Adrenal gland (tissue), 12 donors: ENCODE measurements around the gene TSSC4. TPM values are rescaled to one million over a fixed set of nuclear protein-coding genes. Genes with fewer than 3 reads are reported as not detected.

Experiments used
- DNase-seq, 7 donors: peaks; one replicate each; pipeline ENCODE4 v3.0.0-alpha.2; 2019 to 2020
- H3K27ac ChIP-seq, 5 donors: fragments of 200-600 bp; sonication (generic) in 4 of 5; 1 replicate in 3 of 5; 2 replicates in 2 of 5; pipeline versions ENCODE4 v1.5.1 to v1.8.0; 2016 to 2020; ENCODE audit warnings: mild to moderate bottlenecking in 1 of 5
- H3K27me3 ChIP-seq: fragments of 200-600 bp; 2 replicates; pipeline ENCODE4 v1.8.0; 2021
- H3K36me3 ChIP-seq, 2 donors: fragments of 200-600 bp; replicated peaks in 1 of 2; 1 replicate in 1 of 2; 2 replicates in 1 of 2; pipeline versions ENCODE4 v1.5.1 to v1.8.0; 2018 to 2022
- H3K4me1 ChIP-seq, 2 donors: fragments of 200-600 bp; replicated peaks in 1 of 2; 1 replicate in 1 of 2; 2 replicates in 1 of 2; pipeline versions ENCODE4 v1.5.1 to v1.8.0; 2018 to 2021
- H3K4me3 ChIP-seq, 4 donors: fragments of 200-600 bp; sonication (generic) in 3 of 4; one replicate each; pipeline ENCODE4 v1.5.1; 2016 to 2018
- H3K9me3 ChIP-seq, 3 donors: fragments of 200-600 bp; sonication (generic) in 1 of 3; replicated peaks in 1 of 3; 1 replicate in 2 of 3; 2 replicates in 1 of 3; pipeline versions ENCODE4 v1.5.1 to v1.8.0; 2016 to 2021
- CTCF ChIP-seq, 6 experiments: fragments of 450-650 bp in 4 of 6; fragments of 200-600 bp in 2 of 6; sonication (generic) in 1 of 6; IDR thresholded peaks; 1 replicate in 5 of 6; 2 replicates in 1 of 6; pipeline versions ENCODE4 v1.5.1 to v1.8.0; 2016 to 2021; ENCODE audit warnings: antibody characterized with exemption in 6 of 6, mild to moderate bottlenecking in 2 of 6, moderate library complexity in 1 of 6
- POLR2A ChIP-seq, 2 donors: fragments of 450-650 bp; IDR thresholded peaks; one replicate each; pipeline ENCODE4 v1.6.1; 2017; ENCODE audit warnings: antibody characterized with exemption in 2 of 2, mild to moderate bottlenecking in 2 of 2, moderate library complexity in 1 of 2
- WGBS, 4 donors: extraction: QIAGEN DNeasy Blood & Tissue Kit in 2 of 4; methylation state at CpG; one replicate each; pipeline versions ENCODE4 v1.1.5 to v1.1.7; 2013 to 2017; 5-methylcytosine and 5-hydroxymethylcytosine counted together
- intact Hi-C, 2 donors: fragments of 100-400 bp; cut with DNase I; formaldehyde crosslinking; loops; one replicate each; pipeline versions ENCODE4 v1.14.1 to v1.15.0; 2022 to 2023
- polyA plus RNA-seq, 3 donors: library from polyadenylated mRNA; stranded (reverse); fragments of 200-250 nt in 2 of 3; fragments of 350-450 nt in 1 of 3; fragmentation: Illumina TruSeq in 1 of 3; extraction: RNeasy Lipid Tissue Mini Kit (QIAGEN cat#74804) in 1 of 3; gene quantifications; one replicate each; pipeline ENCODE4 v1.2.3, GENCODE V29; 2013 to 2014
- total RNA-seq, 9 donors: library from RNA; depleted of rRNA in 4 of 9; stranded (reverse); fragments of >200 nt in 4 of 9; fragments of 120-200 nt in 1 of 9; fragmentation: NEBNext Ultra II Directional in 1 of 9; extraction: Animal tissue kit (Norgen Biotek cat#: 25700) in 1 of 9; gene quantifications; one replicate each; pipeline versions ENCODE4 v1.1.0 to v1.2.4, GENCODE V29; 2013 to 2023
- donor health status: healthy with polysubstance abuse.
- donor health status: Bipolar disorder and iron deficiency.
- donor health status: DM: yes; HTN: yes; CAD: no.
- donor health status: DM: no; HTN: no; CAD: no.
- donor health status: DM: no; HTN: no; CAD: no.
- donor health status: DM: yes; HTN: yes; CAD: no.

Gene TSSC4
- total and polyA plus RNA-seq, 12 donors = 3.4 to 94.6 (median 38.1) TPM

DNA sequence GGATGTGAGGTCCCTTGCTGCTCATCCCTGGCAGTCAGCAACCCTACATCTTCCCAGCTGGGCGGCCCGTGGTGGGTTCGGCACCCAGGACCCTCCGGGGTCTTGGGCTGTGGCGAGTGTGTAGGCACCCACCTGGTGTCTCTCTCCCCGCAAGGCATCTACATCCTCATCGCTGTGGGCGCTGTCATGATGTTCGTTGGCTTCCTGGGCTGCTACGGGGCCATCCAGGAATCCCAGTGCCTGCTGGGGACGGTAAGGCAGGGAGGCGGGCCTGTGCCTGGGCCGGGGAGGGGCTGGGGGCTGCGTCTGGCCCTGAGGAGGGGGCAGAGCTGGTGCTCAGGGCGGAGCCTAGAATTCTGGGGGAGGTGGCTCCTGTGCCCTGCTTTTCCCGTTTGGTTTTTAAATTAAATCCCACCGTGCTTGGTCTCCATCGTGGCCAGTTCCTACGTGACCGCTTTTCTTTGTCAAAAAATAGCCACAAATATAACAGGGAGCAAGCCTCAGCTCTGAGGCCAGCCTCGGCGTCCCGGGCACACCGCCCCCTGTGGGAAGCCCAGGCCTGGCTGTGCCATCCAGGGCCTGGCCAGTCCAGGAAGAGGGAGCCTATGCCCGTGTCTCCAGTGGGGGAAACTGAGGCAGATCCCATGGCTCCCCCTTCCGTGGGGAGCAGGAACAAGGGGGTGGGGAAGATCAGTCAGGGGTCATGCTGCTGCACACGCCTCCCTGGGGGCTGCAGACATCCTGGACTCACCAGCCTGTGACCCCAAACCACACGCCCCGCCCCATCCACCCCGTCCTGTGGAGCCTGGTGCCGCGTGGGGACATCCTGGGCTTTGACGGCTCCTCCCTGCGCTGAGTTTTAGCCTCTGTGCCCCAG lies 6.4 kb upstream of the TSSC4 start:
- TF ChIP-seq CTCF (IDR thresholded peaks at IDR 0.05) (no peak), POLR2A (IDR thresholded peaks at IDR 0.05) (no peak)
- Histone ChIP-seq H3K27me3 (no peaks in the 10 kb centered on the region), H3K4me3 (no peak overlapping the region), H3K9me3 (no peaks in the 10 kb centered on the region), H3K27ac (no peak overlapping the region), H3K4me1 (peaks cover 3 to 21% of the 10 kb centered on the region in 2 donors), H3K36me3 (peaks cover 0 to 79% of the 10 kb centered on the region in 2 donors)
- intact Hi-C loops = no loop called here
- 81 to 92% (median 84%) methylated on average over 14 to 34 of the region's 34 CpGs for WGBS, 4 donors
- no peak for DNase-seq

DNA sequence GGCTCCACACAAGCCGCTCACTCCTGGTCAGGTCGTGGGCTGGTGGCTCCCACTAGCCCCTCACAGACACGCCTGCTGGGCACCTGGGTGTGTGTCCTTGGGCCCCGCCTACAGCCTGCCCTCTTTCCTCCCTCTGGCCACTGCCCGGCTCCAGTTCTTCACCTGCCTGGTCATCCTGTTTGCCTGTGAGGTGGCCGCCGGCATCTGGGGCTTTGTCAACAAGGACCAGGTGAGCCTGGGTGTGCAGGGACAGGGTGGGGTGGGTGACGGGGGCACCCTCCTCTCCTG lies 5.8 kb upstream of the TSSC4 start:
- Histone ChIP-seq H3K36me3 (peaks cover 0 to 79% of the 10 kb centered on the region in 2 donors), H3K27ac (no peak overlapping the region), H3K9me3 (no peaks in the 10 kb centered on the region), H3K27me3 (no peaks in the 10 kb centered on the region), H3K4me1 (peaks cover 8 to 19% of the 10 kb centered on the region in 2 donors), H3K4me3 (no peak overlapping the region)
- WGBS, 4 donors = 84 to 100% (median 90%) methylated on average over 2 to 8 of the region's 8 CpGs
- DNase-seq = no peak
- TF ChIP-seq POLR2A (IDR thresholded peaks at IDR 0.05) (no peak), CTCF (IDR thresholded peaks at IDR 0.05) (no peak)
- intact Hi-C loops = no loop called here

DNA sequence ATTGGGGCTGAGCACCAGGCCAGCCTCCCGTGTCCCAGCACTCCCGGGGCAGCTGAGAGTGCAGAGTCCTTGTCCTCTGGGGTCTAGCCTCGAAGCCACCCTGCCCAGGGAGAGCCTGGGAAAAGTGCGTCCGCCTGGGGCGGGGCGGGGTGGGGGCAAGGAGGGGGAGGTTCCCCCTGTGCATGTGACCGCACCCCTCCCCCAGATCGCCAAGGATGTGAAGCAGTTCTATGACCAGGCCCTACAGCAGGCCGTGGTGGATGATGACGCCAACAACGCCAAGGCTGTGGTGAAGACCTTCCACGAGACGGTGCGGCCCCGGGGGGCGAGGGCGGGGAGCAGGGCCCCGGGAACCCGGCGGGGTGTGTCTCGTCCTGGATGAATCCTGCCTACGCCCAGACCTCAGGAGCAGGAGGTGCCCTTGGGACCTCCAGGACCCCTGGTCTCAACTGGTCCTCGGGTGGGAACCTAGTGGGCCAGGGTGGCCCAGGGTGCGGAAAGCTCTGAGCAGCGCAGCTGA lies 5.3 kb upstream of the TSSC4 start:
- Histone ChIP-seq H3K4me3 (no peak overlapping the region), H3K36me3 (peaks cover 0 to 79% of the 10 kb centered on the region in 2 donors), H3K4me1 (peaks cover 8 to 14% of the 10 kb centered on the region in 2 donors), H3K9me3 (no peaks in the 10 kb centered on the region), H3K27ac (no peak overlapping the region), H3K27me3 (no peaks in the 10 kb centered on the region)
- intact Hi-C loops = no loop called here
- 89 to 94% (median 92%) methylated on average over 13 to 26 of the region's 26 CpGs; no CpG with 5 or more reads in 1 of the 4 donors for WGBS, 4 donors
- TF ChIP-seq POLR2A (IDR thresholded peaks at IDR 0.05) (no peak), CTCF (IDR thresholded peaks at IDR 0.05) (no peak)
- DNase-seq = no peak

DNA sequence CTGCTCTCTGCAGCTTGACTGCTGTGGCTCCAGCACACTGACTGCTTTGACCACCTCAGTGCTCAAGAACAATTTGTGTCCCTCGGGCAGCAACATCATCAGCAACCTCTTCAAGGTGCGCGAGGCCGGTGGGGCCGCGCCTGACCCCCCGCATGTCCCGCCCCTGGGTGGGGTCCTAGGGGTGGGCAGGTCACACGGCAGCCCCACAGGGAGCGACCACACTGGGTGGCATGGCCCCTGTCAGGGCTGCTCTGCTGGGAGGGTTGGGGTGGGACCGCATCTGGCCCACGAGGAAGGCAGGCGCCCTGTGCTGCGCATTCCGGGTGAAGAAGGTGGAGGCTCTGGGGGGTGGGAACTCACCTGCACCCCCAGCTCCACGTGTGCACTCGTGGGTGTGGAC lies 4.7 kb upstream of the TSSC4 start:
- Histone ChIP-seq H3K4me1 (peaks cover 8 to 10% of the 10 kb centered on the region in 2 donors), H3K27ac (no peak overlapping the region), H3K27me3 (no peaks in the 10 kb centered on the region), H3K9me3 (no peaks in the 10 kb centered on the region), H3K4me3 (no peak overlapping the region), H3K36me3 (peaks cover 0 to 75% of the 10 kb centered on the region in 2 donors)
- no peak for TF ChIP-seq POLR2A (IDR thresholded peaks at IDR 0.05)
- no peak for TF ChIP-seq CTCF (IDR thresholded peaks at IDR 0.05)
- no peak for DNase-seq
- intact Hi-C loops = no loop called here
- 85 to 92% (median 91%) methylated on average over 5 to 17 of the region's 17 CpGs; no CpG with 5 or more reads in 1 of the 4 donors for WGBS, 4 donors
